PC-9 (cell line): ENCODE data around the gene VGLL4.

Source experiments
- CTCF ChIP-seq: fragments of 200-600 bp; sonication (generic); conservative IDR thresholded peaks from 2 replicates; pipeline ENCODE4 v1.6.1; 2017; ENCODE audit warnings: mixed run types, antibody characterized with exemption, mild to moderate bottlenecking, moderate library complexity
- EZH2 ChIP-seq: fragments of 200-600 bp; sonication (generic); IDR thresholded peaks from 2 replicates; pipeline ENCODE4 v1.8.0; 2017; ENCODE audit warnings: antibody characterized with exemption, low read depth

GRCh38 chr3:11544412-11545181, 99.1 kb downstream of the VGLL4 start:
- TF ChIP-seq CTCF (no peak), EZH2 (no peak)
